Measurements from ENCODE around the gene MXD4.

MXD4 gene

DNA sequence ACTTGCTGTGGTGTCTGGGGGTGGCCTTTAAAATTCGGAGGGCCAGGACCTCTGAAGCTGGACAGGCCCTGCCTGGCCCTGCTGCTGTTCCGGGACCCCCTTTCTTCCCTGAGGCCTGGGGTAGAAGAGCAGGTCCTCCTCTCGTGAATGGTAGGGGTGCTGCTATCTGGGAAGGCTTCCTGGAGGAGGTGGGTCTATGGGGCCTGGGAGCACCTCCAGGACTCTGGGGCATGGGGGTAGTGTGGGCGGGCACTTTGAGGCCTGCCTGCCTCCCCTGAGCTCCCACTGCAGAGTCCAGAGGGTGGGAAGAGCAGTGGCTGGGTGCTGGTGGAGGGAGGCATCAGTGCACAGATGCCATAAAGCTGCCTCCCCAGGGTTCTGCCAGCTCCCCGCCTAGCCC, 4.9 kb upstream of the MXD4 start:
- TF ChIP-seq, protein P1, sequence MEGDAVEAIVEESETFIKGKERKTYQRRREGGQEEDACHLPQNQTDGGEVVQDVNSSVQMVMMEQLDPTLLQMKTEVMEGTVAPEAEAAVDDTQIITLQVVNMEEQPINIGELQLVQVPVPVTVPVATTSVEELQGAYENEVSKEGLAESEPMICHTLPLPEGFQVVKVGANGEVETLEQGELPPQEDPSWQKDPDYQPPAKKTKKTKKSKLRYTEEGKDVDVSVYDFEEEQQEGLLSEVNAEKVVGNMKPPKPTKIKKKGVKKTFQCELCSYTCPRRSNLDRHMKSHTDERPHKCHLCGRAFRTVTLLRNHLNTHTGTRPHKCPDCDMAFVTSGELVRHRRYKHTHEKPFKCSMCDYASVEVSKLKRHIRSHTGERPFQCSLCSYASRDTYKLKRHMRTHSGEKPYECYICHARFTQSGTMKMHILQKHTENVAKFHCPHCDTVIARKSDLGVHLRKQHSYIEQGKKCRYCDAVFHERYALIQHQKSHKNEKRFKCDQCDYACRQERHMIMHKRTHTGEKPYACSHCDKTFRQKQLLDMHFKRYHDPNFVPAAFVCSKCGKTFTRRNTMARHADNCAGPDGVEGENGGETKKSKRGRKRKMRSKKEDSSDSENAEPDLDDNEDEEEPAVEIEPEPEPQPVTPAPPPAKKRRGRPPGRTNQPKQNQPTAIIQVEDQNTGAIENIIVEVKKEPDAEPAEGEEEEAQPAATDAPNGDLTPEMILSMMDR (IDR thresholded peaks at IDR 0.05; ENCODE audit: extremely low read depth, insufficient read depth, missing control alignments): no peak
- no peak for DNase-seq (ENCODE audit: low spot score)
- in situ Hi-C loops (cut with MboI; ENCODE audit: low pct_unique_long_range_greater_than_20kb, low sequenced_read_pairs, unreplicated experiment): no loop called here

DNA sequence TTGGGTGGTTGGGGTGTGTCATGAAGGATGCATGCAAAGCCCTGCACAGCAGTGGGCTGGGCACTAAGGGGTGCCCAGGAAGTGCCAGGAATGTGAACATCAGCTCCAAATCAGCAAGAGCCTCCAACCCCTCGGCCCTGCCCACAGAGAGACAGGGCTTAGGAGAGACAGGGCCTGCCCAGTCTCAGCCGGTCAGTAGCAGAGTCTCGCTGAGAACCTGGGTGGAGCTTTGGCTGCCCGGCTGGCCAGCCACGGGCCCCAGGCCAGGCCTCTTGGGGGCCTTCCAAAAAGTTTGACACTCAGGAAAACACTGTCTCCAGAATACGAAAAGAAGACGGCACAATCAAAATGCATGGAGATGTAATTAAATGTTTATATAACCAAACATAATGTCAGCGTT, 4.3 kb upstream of the MXD4 start:
- no peak for DNase-seq (ENCODE audit: low spot score)
- in situ Hi-C loops (cut with MboI; ENCODE audit: low pct_unique_long_range_greater_than_20kb, low sequenced_read_pairs, unreplicated experiment): no loop called here
- TF ChIP-seq, protein P1 (IDR thresholded peaks at IDR 0.05; ENCODE audit: extremely low read depth, insufficient read depth, missing control alignments): no peak

DNA sequence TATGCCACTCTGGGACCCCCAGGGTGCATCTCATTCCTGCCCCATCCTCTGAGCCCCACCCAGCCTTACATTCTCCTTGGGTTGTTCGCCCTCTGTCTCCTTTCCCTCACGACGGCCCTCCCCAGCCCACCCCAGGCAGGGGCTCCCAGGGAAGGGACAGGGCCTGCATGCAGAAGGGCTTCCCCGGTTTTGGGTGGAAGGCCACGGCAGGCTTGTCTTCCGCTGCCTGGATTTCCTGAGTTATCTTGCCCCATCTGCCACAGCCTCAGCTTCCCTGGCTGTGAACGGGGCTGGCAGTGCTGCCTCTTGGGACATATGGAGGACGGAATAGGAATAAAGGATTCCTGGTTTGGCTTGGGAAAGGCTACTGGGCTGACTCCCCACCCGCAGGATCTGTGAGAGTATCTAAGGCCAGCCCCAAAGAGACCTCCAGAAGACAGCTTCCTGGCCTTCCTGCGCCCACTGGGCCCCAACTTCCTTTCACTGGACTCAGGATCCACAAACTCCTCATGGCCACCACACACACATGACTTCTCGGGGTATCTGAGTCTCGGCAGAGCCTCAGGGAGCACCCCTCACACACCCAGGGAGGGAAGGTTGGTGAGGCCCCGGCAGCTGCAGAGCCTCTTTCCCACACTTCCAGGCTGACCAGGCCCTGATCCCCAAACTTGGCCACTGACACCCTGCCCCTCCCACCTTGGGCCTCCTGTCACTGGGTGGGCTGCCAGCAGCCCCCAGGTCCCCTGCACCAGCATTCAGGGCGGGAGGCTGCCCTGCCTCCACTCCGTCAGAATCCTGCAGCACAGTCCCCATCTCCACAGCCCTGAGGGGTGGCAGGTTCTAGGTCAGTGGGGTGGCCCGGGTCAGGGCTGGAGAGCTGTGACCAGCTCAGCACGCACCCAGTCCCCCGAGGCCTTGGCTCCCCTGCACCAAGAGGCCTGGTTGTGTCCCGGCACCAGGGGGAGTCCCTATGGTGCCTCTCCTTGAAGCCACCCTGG, 3.5 kb upstream of the MXD4 start:
- DNase-seq (ENCODE audit: low spot score): no peak
- TF ChIP-seq, protein P1 (IDR thresholded peaks at IDR 0.05; ENCODE audit: extremely low read depth, insufficient read depth, missing control alignments): no peak
- in situ Hi-C loops (cut with MboI; ENCODE audit: low pct_unique_long_range_greater_than_20kb, low sequenced_read_pairs, unreplicated experiment): no loop called here

DNA sequence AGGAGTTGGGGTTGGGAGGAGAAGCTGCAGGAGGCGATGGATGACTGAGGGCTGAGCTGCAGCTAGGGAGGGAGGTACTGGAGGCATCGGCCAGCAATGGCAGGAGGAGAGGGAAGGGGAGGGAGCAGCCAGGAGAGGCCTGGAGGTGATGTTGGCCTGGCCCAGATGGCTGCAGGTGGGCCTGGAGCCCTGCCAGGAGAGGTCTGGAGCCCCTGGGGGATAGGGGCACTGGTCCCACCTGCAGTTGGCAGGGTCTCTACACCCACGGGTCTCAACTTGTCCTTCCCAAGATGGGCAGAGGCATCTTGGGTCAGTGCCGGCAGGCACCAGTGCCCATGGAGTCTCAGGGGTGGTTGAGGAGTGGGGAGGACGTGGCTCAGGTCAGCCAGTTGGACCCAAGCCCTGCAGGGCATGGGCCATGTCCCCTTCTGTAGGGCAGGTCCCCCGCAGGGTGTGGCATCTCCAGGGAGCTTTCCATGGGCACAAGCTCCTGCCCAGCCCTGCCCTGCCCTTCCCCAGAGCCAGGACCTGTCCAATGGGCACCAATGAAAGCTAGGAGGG, 2.7 kb upstream of the MXD4 start:
- no peak for DNase-seq (ENCODE audit: low spot score)
- TF ChIP-seq, protein P1 (IDR thresholded peaks at IDR 0.05; ENCODE audit: extremely low read depth, insufficient read depth, missing control alignments): no peak
- in situ Hi-C loops (cut with MboI; ENCODE audit: low pct_unique_long_range_greater_than_20kb, low sequenced_read_pairs, unreplicated experiment): no loop called here

DNA sequence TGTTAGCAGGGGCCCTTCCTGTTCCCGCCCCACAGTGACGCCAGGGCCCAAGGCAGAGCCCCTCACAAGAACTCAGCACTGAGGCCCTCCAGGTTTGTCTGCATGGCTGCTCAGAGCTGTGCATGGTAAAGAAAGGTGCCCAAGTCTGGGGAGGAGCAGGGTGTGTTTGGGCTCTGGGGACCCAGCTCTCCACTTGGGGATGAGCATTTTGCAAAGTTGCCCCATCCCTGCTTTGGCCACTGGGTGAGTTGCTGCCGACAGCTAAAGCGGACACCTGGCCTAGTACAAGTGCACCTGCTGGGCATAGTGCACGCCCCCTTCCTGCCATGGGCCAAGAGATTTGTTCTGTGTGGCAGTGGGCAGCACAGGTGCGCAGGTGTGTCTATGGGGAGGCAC, 2.0 kb upstream of the MXD4 start:
- no peak for DNase-seq (ENCODE audit: low spot score)

DNA sequence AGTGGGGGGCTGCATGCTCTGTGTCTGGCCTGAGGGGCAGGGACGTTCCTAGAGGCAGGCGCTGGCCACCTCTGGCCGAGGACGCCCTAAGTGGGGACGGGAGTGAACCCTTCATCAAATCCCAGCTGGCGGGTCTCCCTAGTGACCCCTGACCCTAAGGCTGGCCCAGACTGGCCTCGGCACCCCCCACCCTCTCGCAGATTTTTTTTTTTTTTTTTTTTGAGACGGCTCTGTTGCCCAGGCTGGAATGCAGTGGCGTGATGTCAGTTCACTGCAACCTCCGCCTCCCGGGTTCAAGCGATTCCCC, 988 bp upstream of the MXD4 start:
- DNase-seq (ENCODE audit: low spot score): no peak
- in situ Hi-C loops (cut with MboI; ENCODE audit: low pct_unique_long_range_greater_than_20kb, low sequenced_read_pairs, unreplicated experiment): no loop called here
- TF ChIP-seq, protein P1 (IDR thresholded peaks at IDR 0.05; ENCODE audit: extremely low read depth, insufficient read depth, missing control alignments): no peak

More for the DNA sequence above, 2.0 kb upstream of the MXD4 start:
- TF ChIP-seq, protein P1 (IDR thresholded peaks at IDR 0.05; ENCODE audit: extremely low read depth, insufficient read depth, missing control alignments): no peak
- in situ Hi-C loops (cut with MboI; ENCODE audit: low pct_unique_long_range_greater_than_20kb, low sequenced_read_pairs, unreplicated experiment): no loop called here

Data from GM13977 (cell line).